ENCODE data around the gene NFX1. TPM values are rescaled to one million over a fixed set of nuclear protein-coding genes. Genes with fewer than 3 reads are reported as not detected.

The NFX1 gene
- total RNA-seq, 2 donors from 2014 or later = 23.7 to 29.1 TPM

- DNase-seq (ENCODE audit: low spot score) = no peak
- Histone ChIP-seq H3K4me3 (no peak overlapping the region), H3K27me3 (no peaks in the 10 kb centered on the region), H3K36me3 (peaks cover 70% of the 10 kb centered on the region), H3K27ac (no peak overlapping the region), H3K4me1 (no peaks in the 10 kb centered on the region), H3K9me3 (no peaks in the 10 kb centered on the region)
- TF ChIP-seq CTCF (IDR thresholded peaks at IDR 0.05) = no peak
Observed at GRCh38 chr9:33254211-33254610, 36.1 kb upstream of the NFX1 start.

GRCh38 chr9:33255014-33255413, 35.3 kb upstream of the NFX1 start:
- Histone ChIP-seq H3K9me3 (no peaks in the 10 kb centered on the region), H3K4me1 (no peaks in the 10 kb centered on the region), H3K4me3 (no peak overlapping the region), H3K27me3 (no peaks in the 10 kb centered on the region), H3K36me3 (peaks cover 74% of the 10 kb centered on the region), H3K27ac (no peak overlapping the region)
- no peak for TF ChIP-seq CTCF (IDR thresholded peaks at IDR 0.05)
- no peak for DNase-seq (ENCODE audit: low spot score)

- no peak for TF ChIP-seq CTCF (IDR thresholded peaks at IDR 0.05)
- Histone ChIP-seq H3K27ac (no peak overlapping the region), H3K9me3 (no peaks in the 10 kb centered on the region), H3K4me3 (no peak overlapping the region), H3K36me3 (peaks cover 79% of the 10 kb centered on the region), H3K4me1 (no peaks in the 10 kb centered on the region), H3K27me3 (no peaks in the 10 kb centered on the region)
- no peak for DNase-seq (ENCODE audit: low spot score)
Observed at GRCh38 chr9:33255471-33255870, 34.8 kb upstream of the NFX1 start.

- Histone ChIP-seq H3K36me3 (peaks cover 86% of the 10 kb centered on the region), H3K4me1 (no peaks in the 10 kb centered on the region), H3K4me3 (no peak overlapping the region), H3K27me3 (no peaks in the 10 kb centered on the region), H3K27ac (peak overlapping the region in 1 of 2 donors; percentile 56), H3K9me3 (no peaks in the 10 kb centered on the region)
- no peak for TF ChIP-seq CTCF (IDR thresholded peaks at IDR 0.05)
- no peak for DNase-seq (ENCODE audit: low spot score)
Observed at GRCh38 chr9:33256236-33256635, 34.1 kb upstream of the NFX1 start.

GRCh38 chr9:33257276-33257675, 33.0 kb upstream of the NFX1 start:
- no peaks in the 10 kb centered on the region for H3K27me3 ChIP-seq
- TF ChIP-seq CTCF (IDR thresholded peaks at IDR 0.05) = no peak
- H3K36me3 ChIP-seq = peaks cover 94% of the 10 kb centered on the region
- H3K4me1 ChIP-seq = no peaks in the 10 kb centered on the region
- H3K4me3 ChIP-seq = no peak overlapping the region
- peak overlapping the region in 1 of 2 donors; percentile 56 for H3K27ac ChIP-seq
- H3K9me3 ChIP-seq = no peaks in the 10 kb centered on the region
- DNase-seq (ENCODE audit: low spot score) = no peak

- Histone ChIP-seq H3K4me1 (peaks cover 0 to 12% of the 10 kb centered on the region in 2 donors), H3K36me3 (peaks cover 73% of the 10 kb centered on the region), H3K27me3 (no peaks in the 10 kb centered on the region), H3K9me3 (no peaks in the 10 kb centered on the region), H3K4me3 (no peak overlapping the region), H3K27ac (no peak overlapping the region)
- TF ChIP-seq CTCF (IDR thresholded peaks at IDR 0.05) = no peak
- DNase-seq (ENCODE audit: low spot score) = no peak
Observed at GRCh38 chr9:33260372-33260771, 29.9 kb upstream of the NFX1 start.
